GM12874 (cell line): ENCODE measurements around the gene TRAF7.

Source experiments
- CTCF ChIP-seq: IDR thresholded peaks from 2 replicates; pipeline ENCODE4 v1.5.1; 2011; ENCODE audit warnings: low read depth, mild to moderate bottlenecking, control low read depth, low read length, moderate library complexity; ENCODE audit not compliant: insufficient read depth

Gene TRAF7

GRCh38 chr16:2181952-2182351, 26.4 kb downstream of the TRAF7 start:
- TF ChIP-seq CTCF = no peak

- TF ChIP-seq CTCF = no peak
These were observed 28.1 kb downstream of the TRAF7 start for GRCh38 chr16:2183671-2184070.

DNA sequence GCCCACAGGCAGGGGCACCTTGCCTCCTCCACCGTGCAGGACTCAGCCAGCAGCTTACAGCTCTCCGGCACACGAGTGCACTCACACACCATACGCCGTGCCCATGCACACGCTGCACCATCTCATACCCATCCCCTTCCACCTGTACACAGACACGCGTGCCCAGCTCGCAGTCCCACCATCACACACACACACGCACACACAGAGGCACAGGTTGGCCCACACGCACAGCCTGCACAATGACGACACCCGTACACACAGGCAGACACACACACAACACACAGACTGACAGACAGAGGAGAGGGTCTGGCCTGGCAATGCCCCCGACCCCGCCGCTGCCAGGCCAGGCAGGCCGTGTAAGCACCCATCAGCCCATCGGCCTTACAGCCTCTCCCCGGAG, 28.8 kb downstream of the TRAF7 start:
- TF ChIP-seq CTCF = no peak

DNA sequence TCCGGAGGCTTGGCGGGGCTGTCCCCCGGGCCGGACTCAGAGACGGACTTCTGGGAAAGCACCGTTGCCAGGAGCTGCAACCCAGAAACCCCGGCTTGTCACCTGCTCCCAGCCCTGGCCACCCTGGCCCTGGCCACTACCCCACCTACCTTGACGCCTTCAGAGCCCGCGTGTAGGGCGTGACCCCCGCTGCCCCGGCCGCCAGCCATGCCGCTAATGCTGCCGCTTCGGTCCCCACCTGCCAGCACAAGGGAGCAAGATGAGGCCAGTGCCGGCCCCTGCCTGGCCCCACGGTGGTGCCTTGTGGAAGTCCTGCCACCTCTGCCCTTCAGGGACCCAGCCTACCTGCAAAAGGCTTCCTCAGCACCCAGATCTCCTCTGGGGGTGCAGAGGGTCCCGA, 29.4 kb downstream of the TRAF7 start:
- TF ChIP-seq CTCF = no peak

DNA sequence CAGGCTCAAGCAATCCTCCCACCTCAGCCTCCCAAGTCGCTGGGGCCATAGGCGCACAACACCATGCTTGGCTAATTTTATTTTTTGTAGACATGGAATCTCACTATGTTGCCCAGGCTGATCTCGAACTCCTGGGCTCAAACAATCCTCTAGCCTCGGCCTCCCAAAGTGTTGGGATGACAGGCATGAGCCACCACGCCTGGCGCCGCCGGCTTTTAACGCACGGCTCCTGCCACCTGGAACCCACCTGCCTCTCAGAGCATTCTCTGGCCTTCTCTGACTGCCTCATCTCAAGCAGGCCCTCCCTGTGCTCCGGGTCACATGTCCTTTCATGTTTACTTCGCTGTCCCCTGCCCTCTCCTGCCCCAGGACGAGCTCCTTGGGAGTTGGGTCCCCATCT, 30.5 kb downstream of the TRAF7 start:
- no peak for TF ChIP-seq CTCF

DNA sequence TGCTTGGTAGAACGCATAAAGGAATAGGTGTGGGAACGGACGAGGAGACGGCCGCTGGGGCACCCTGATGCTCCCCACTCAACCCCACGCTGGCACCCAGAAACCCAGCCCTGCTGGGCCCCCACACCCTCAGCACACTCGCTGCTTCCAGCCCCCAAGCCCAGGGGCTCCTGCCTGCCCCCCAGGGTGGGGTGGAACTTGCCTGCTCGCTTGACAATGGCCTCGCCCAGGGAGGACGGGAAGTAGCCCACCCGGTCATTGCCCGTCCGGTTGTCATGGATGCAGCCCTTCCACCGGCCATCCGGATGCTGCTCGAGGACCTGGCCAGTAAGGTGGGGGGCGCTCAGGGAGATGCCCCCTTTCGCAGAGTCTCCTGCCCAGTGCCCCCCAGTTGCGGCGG, 30.9 kb downstream of the TRAF7 start:
- no peak for TF ChIP-seq CTCF

- TF ChIP-seq CTCF = no peak
These were observed 31.6 kb downstream of the TRAF7 start for GRCh38 chr16:2187212-2187611.

- no peak for TF ChIP-seq CTCF
These were observed 32.8 kb downstream of the TRAF7 start for GRCh38 chr16:2188395-2188794.
